GM20000 (cell line): ENCODE data around the gene INPP5F.

Experiments used
- DNase-seq: peaks from one replicate; pipeline ENCODE4 v3.0.0; 2012; ENCODE audit warnings: low spot score
- CTCF ChIP-seq: IDR thresholded peaks from 2 replicates; pipeline ENCODE4 v1.5.1; 2012; ENCODE audit warnings: mild to moderate bottlenecking, control low read depth; ENCODE audit errors: extremely low read depth, missing control alignments

The INPP5F gene

GRCh38 chr10:119713744-119714483 lies 11.9 kb upstream of the INPP5F start:
- DNase-seq: no peak
- TF ChIP-seq CTCF: no peak

DNA sequence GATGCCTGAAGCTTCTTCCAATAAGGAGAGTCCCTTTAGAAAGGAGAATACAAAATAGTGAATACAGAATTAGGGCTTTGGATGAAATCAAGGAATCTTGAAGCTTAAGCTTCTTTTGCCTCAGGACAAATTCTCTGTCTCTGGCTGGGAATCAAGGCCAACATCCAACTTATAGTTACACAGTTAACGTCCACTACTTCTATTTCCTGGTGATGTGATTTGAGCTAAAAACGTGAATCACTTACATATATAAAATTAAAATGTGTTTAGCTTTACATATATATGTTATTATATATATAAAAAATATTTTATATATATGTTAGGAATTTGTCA lies 11.4 kb upstream of the INPP5F start:
- TF ChIP-seq CTCF: no peak
- no peak for DNase-seq

- no peak for DNase-seq
- no peak for TF ChIP-seq CTCF
Observed at GRCh38 chr10:119715628-119716505, 10.0 kb upstream of the INPP5F start.

GRCh38 chr10:119723161-119723560 lies 2.7 kb upstream of the INPP5F start:
- DNase-seq: no peak
- no peak for TF ChIP-seq CTCF

DNA sequence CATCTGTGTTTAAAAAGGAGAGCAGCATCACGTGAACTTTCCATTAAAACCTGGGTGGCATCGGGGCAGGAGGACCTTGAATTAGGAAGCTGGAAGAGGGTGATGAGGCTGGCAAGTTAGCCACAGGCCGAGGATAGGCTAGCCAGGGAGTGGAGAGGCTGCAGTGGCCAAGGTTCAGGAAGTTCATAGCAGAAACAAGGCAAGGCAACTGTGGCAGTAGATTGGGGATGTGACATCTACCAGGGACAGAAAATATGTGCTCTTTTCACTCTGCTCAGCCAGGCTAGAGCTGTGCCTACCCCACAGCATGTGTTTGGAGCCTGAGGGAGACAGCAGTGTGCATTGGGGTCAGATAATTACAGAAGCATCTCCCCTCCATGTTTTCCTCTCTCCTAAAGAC lies 2.2 kb upstream of the INPP5F start:
- no peak for DNase-seq
- TF ChIP-seq CTCF: no peak

- no peak for TF ChIP-seq CTCF
- peak; percentile 66 for DNase-seq
Observed at GRCh38 chr10:119724593-119725516, 995 bp upstream of the INPP5F start.
